ENCODE data around the gene ZDHHC11B.
"Not testable (repeated sequence)": the region's sequence is repeated elsewhere in the genome, so short reads cannot be mapped to it uniquely, and the experiment has no call there.

Gene ZDHHC11B

GRCh38 chr5:771841-772546 lies 12.5 kb downstream of the ZDHHC11B start:
- DNase-seq = peak in 2 of 10 donors; percentile 9 to 17
- intact Hi-C loops (cut with DNase I) = not testable (repeated sequence)

- peak in 4 of 10 donors; percentile 9 to 68 (median 58) for DNase-seq
- intact Hi-C loops (cut with DNase I) = not testable (repeated sequence)
Measured at GRCh38 chr5:771087-771781, 13.3 kb downstream of the ZDHHC11B start.

- intact Hi-C loops (cut with DNase I) = not testable (repeated sequence)
- DNase-seq = peak in 4 of 10 donors; percentile 6 to 73 (median 68)
Measured at GRCh38 chr5:770585-770984, 13.9 kb downstream of the ZDHHC11B start.

- intact Hi-C loops (cut with DNase I) = not testable (repeated sequence)
- peak in 5 of 10 donors; percentile 4 to 80 (median 51) for DNase-seq
Measured at GRCh38 chr5:769485-770145, 14.9 kb downstream of the ZDHHC11B start.

- peak in 5 of 10 donors; percentile 12 to 78 (median 64) for DNase-seq
Measured at GRCh38 chr5:766666-767431, 17.7 kb downstream of the ZDHHC11B start.

GRCh38 chr5:765948-766631 lies 18.4 kb downstream of the ZDHHC11B start:
- DNase-seq = peak in 3 of 10 donors; percentile 54 to 70 (median 68)
- intact Hi-C loops (cut with DNase I) = no loop called here

More at GRCh38 chr5:766666-767431, 17.7 kb downstream of the ZDHHC11B start:
- intact Hi-C loops (cut with DNase I) = no loop called here

GRCh38 chr5:763998-764781 lies 20.3 kb downstream of the ZDHHC11B start:
- peak in 4 of 10 donors; percentile 3 to 80 (median 72) for DNase-seq
- intact Hi-C loops (cut with DNase I) = no loop called here

GRCh38 chr5:763397-763796 lies 21.1 kb downstream of the ZDHHC11B start:
- peak in 1 of 10 donors; percentile 7 for DNase-seq
- intact Hi-C loops (cut with DNase I) = no loop called here

- intact Hi-C loops (cut with DNase I) = not testable (repeated sequence)
- DNase-seq = peak in 1 of 10 donors; percentile 24
Measured at GRCh38 chr5:762996-763395, 21.5 kb downstream of the ZDHHC11B start.

GRCh38 chr5:761854-762710 lies 22.4 kb downstream of the ZDHHC11B start:
- intact Hi-C loops (cut with DNase I) = no loop called here
- DNase-seq = peak in 6 of 10 donors; percentile 52 to 94 (median 74)

GRCh38 chr5:761059-761771 lies 23.3 kb downstream of the ZDHHC11B start:
- peak in 5 of 10 donors; percentile 2 to 63 (median 54) for DNase-seq

GRCh38 chr5:760363-761058 lies 24.0 kb downstream of the ZDHHC11B start:
- intact Hi-C loops (cut with DNase I) = no loop called here
- peak in 5 of 10 donors; percentile 5 to 75 (median 65) for DNase-seq

More at GRCh38 chr5:761059-761771, 23.3 kb downstream of the ZDHHC11B start:
- intact Hi-C loops (cut with DNase I) = no loop called here

GRCh38 chr5:759781-760362 lies 24.7 kb downstream of the ZDHHC11B start:
- peak in 4 of 10 donors; percentile 3 to 68 (median 61) for DNase-seq
- intact Hi-C loops (cut with DNase I) = loop anchor here (5.0 kb wide), 1 partner anchor 87 kb away; no protein-coding TSS in a partner anchor

GRCh38 chr5:759111-759751 lies 25.3 kb downstream of the ZDHHC11B start:
- DNase-seq = peak in 5 of 10 donors; percentile 4 to 84 (median 80)
- intact Hi-C loops (cut with DNase I) = loop anchor here (5.0 kb wide), 1 partner anchor 88 kb away; no protein-coding TSS in a partner anchor

- intact Hi-C loops (cut with DNase I) = loop anchor here (5.0 kb wide), 1 partner anchor 89 kb away; no protein-coding TSS in a partner anchor
- peak in 3 of 10 donors; percentile 6 to 71 (median 62) for DNase-seq
Measured at GRCh38 chr5:758698-759053, 25.9 kb downstream of the ZDHHC11B start.
